GM12873 (cell line): ENCODE results near the gene ZNF436.

Experiments
- CTCF ChIP-seq: IDR thresholded peaks from 2 replicates; pipeline ENCODE4 v1.5.1; 2012; ENCODE audit warnings: low read depth, mild to moderate bottlenecking, moderate library complexity, low read length, control low read depth; ENCODE audit not compliant: insufficient read depth; ENCODE audit errors: missing control alignments

The ZNF436 gene

GRCh38 chr1:23330846-23331245 is 38.8 kb downstream of the ZNF436 start:
- TF ChIP-seq CTCF: no peak

DNA sequence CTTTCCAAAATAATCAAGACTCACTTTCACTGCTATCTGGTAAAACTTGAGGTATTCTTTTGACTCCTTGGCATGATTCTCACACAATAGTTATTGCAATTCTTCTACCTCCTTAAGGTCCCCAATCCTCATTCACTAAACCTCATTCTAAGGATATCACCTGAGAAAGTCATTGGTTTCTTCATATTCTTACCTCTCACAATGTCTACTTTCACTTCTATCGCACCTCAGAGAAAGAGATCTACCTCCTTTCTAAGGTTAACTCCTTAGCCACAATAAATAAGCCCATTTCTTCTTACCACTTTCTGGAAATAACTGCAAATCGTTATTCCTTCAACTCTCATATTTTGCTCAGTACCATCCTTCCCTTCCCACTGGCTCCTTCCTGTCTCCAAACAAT is 44.2 kb downstream of the ZNF436 start:
- TF ChIP-seq CTCF: no peak

DNA sequence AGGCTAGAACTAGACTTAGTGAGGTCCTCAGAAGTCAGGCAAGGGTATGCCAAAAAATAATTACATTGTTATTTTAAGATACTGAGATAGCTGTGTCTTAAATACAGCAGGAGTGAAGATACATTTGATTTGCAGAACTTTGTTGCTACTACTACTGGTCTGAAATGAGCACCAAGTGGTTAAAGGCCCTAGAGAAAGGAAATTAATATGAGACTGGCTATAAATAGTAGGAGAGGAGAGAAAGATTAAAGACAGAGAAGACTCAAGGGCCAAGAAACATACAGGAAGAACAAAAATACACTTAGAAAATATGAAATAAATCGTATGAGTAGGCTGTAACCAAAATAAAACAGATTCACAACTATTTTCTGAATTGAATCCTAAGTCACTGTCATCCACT is 46.9 kb downstream of the ZNF436 start:
- no peak for TF ChIP-seq CTCF
